Left ventricle myocardium inferior (tissue), 1 donor: ENCODE data around the gene CCDC88B. TPM values are rescaled to one million over a fixed set of nuclear protein-coding genes. Genes with fewer than 3 reads are reported as not detected.

Experiments used
- DNase-seq: peaks from one replicate; pipeline ENCODE4 v3.0.0-alpha.2; 2020
- H3K27ac ChIP-seq: fragments of 200-600 bp; replicated peaks from 2 replicates; pipeline ENCODE4 v1.8.0; 2021
- H3K27me3 ChIP-seq: fragments of 200-600 bp; 2 replicates; pipeline ENCODE4 v1.8.0; 2021; ENCODE audit warnings: low read depth
- H3K36me3 ChIP-seq: fragments of 200-600 bp; 2 replicates; pipeline ENCODE4 v1.8.0; 2021
- H3K4me1 ChIP-seq: fragments of 200-600 bp; 2 replicates; pipeline ENCODE4 v1.8.0; 2021
- H3K4me3 ChIP-seq: fragments of 200-600 bp; 2 replicates; pipeline ENCODE4 v1.8.0; 2021; ENCODE audit warnings: mild to moderate bottlenecking, moderate library complexity
- H3K9me3 ChIP-seq: fragments of 200-600 bp; replicated peaks from 2 replicates; pipeline ENCODE4 v1.8.0; 2021
- CTCF ChIP-seq: fragments of 200-600 bp; IDR thresholded peaks from 2 replicates; pipeline ENCODE4 v1.8.0; 2021; ENCODE audit warnings: antibody characterized with exemption, mild to moderate bottlenecking, borderline replicate concordance
- intact Hi-C: fragments of 100-400 bp; cut with micrococcal nuclease; formaldehyde crosslinking; loops from one replicate; pipeline ENCODE4 v1.11.0; 2022
- total RNA-seq: library from RNA; stranded (reverse); fragmentation: NEBNext Ultra II Directional; extraction: Animal tissue kit (Norgen Biotek cat#: 25700); gene quantifications from one replicate; pipeline ENCODE4 v1.2.1, GENCODE V29; 2021
- donor health status: DM: no; HTN: yes; CAD: no; lungs with severe emphysema.

Gene CCDC88B
- total RNA-seq, 1 donor from 2014 or later, result 7.5 TPM

- H3K27ac ChIP-seq, result no peak overlapping the region
- no peaks in the 10 kb centered on the region for H3K9me3 ChIP-seq
- H3K36me3 ChIP-seq, result peaks cover 73% of the 10 kb centered on the region
- no peaks in the 10 kb centered on the region for H3K27me3 ChIP-seq
- DNase-seq, result no peak
- no peak overlapping the region for H3K4me3 ChIP-seq
- peaks cover 6% of the 10 kb centered on the region for H3K4me1 ChIP-seq
- intact Hi-C loops, result no loop called here
- no peak for TF ChIP-seq CTCF
These were observed 28.7 kb downstream of the CCDC88B start for GRCh38 chr11:64368673-64369074.

DNA sequence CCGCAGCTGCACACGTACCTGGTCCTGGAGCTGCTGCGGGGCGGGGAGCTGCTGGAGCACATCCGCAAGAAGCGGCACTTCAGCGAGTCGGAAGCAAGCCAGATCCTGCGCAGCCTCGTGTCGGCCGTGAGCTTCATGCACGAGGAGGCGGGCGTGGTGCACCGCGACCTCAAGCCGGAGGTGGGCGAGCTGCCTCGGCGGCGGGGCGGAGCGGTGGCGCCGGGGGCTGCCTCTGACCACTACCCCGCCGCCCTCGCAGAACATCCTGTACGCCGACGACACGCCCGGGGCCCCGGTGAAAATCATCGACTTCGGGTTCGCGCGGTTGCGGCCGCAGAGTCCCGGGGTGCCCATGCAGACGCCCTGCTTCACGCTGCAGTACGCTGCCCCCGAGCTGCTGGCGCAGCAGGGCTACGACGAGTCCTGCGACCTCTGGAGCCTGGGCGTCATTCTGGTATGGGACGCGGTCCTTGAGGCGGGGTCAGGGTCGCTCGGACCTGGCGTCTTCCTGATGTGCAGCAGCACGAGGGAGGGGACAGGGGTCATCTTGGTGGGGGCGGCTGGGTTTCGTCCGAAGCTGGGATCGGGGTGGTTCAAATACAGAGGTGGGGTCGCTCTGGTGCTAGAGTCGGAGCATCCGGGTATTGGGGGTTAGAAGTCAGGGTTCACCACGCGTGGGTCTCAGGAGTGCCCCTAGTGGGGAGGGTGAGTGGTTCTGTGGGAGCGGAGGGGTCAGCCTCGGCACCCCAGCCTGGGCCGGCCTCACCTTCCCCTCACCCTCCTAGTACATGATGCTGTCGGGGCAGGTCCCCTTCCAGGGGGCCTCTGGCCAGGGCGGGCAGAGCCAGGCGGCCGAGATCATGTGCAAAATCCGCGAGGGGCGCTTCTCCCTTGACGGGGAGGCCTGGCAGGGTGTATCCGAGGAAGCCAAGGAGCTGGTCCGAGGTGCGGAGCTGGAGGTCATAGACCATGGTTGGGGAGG is 29.7 kb downstream of the CCDC88B start:
- peaks cover 64% of the 10 kb centered on the region for H3K36me3 ChIP-seq
- no peak for TF ChIP-seq CTCF
- intact Hi-C loops, result no loop called here

DNA sequence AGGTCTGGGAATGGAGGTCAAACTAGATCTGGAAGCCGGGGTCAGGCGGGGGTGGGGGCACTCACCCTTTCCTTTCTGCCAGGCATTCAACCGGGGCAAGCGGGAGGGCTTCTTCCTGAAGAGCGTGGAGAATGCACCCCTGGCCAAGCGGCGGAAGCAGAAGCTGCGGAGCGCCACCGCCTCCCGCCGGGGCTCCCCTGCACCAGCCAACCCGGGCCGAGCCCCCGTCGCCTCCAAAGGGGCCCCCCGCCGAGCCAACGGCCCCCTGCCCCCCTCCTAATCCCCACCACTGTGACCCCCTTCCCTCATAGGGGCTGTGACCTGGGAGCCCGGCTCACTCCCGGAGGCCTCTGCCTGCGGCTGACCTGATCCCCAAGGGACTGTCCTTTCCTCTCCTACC is 31.2 kb downstream of the CCDC88B start:
- DNase-seq, result no peak
- intact Hi-C loops, result no loop called here
- H3K4me3 ChIP-seq, result no peak overlapping the region
- H3K27me3 ChIP-seq, result no peaks in the 10 kb centered on the region
- no peak for TF ChIP-seq CTCF
- H3K9me3 ChIP-seq, result no peaks in the 10 kb centered on the region
- no peak overlapping the region for H3K27ac ChIP-seq
- peaks cover 51% of the 10 kb centered on the region for H3K36me3 ChIP-seq
- H3K4me1 ChIP-seq, result peaks cover 6% of the 10 kb centered on the region

More for the DNA sequence above, 29.7 kb downstream of the CCDC88B start:
- no peak overlapping the region for H3K4me3 ChIP-seq
- H3K4me1 ChIP-seq, result peaks cover 6% of the 10 kb centered on the region
- H3K9me3 ChIP-seq, result no peaks in the 10 kb centered on the region
- H3K27me3 ChIP-seq, result no peaks in the 10 kb centered on the region
- no peak for DNase-seq
- no peak overlapping the region for H3K27ac ChIP-seq

DNA sequence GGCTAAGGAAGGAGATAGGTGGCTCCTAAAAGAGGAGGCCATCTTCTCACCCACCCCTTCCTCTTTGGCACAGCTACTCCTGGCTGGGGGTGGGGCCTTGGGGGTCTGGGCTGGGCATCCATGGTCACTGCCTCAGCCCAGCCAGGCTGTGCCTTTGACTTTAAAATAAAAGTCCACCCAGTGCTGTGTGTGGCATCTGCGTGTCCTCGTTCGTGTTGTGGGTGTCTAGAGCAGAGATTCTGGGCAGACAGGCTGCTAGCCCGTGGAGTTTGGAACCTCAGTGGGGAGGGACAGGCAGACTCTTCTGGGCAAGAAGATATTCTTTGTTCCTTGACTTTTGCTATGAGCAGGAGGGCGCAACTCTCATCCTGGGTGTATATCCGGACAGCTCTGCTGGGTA is 32.0 kb downstream of the CCDC88B start:
- intact Hi-C loops, result no loop called here
- Histone ChIP-seq H3K9me3 (no peaks in the 10 kb centered on the region), H3K4me1 (peaks cover 6% of the 10 kb centered on the region), H3K36me3 (peaks cover 43% of the 10 kb centered on the region), H3K27me3 (no peaks in the 10 kb centered on the region), H3K27ac (no peak overlapping the region), H3K4me3 (no peak overlapping the region)
- TF ChIP-seq CTCF, result no peak
- DNase-seq, result no peak

- Histone ChIP-seq H3K9me3 (no peaks in the 10 kb centered on the region), H3K4me3 (no peak overlapping the region), H3K4me1 (peaks cover 6% of the 10 kb centered on the region), H3K27me3 (no peaks in the 10 kb centered on the region), H3K36me3 (peaks cover 33% of the 10 kb centered on the region), H3K27ac (no peak overlapping the region)
- no peak for TF ChIP-seq CTCF
- DNase-seq, result no peak
- intact Hi-C loops, result no loop called here
These were observed 33.0 kb downstream of the CCDC88B start for GRCh38 chr11:64372802-64373597.
